GM23338 (cell line): ENCODE measurements around the gene MACROD1.

Source experiments
- EZH2 ChIP-seq: fragments of 200-600 bp; sonication (generic); IDR thresholded peaks from one replicate; pipeline ENCODE4 v1.8.0; 2017; ENCODE audit warnings: antibody characterized with exemption, mild to moderate bottlenecking, low read depth; ENCODE audit not compliant: unreplicated experiment
- EZH2phosphoT487 ChIP-seq: fragments of 200-600 bp; sonication (generic); IDR thresholded peaks from one replicate; pipeline ENCODE4 v1.8.1; 2018; ENCODE audit warnings: antibody characterized with exemption; ENCODE audit not compliant: unreplicated experiment
- JUNB ChIP-seq: IDR thresholded peaks from one replicate; pipeline ENCODE4 v1.6.1; 2016; ENCODE audit warnings: antibody characterized with exemption; ENCODE audit not compliant: unreplicated experiment
- NANOG ChIP-seq: IDR thresholded peaks from 2 replicates; pipeline ENCODE4 v1.6.1; 2016; ENCODE audit warnings: antibody characterized with exemption, borderline replicate concordance
- POLR2AphosphoS5 ChIP-seq: IDR thresholded peaks from 2 replicates; pipeline ENCODE4 v1.6.1; 2016; ENCODE audit warnings: antibody characterized with exemption, low read depth
- ZNF114 ChIP-seq: fragments of 250-450 bp; sonication (Bioruptor Pico); IDR thresholded peaks from 2 replicates; pipeline ENCODE4 v1.5.0; 2020; ENCODE audit warnings: mild to moderate bottlenecking, moderate library complexity
- TF ChIP-seq, protein P1 (sequence below): IDR thresholded peaks from one replicate; pipeline ENCODE4 v1.6.1; 2018; ENCODE audit warnings: antibody characterized with exemption; ENCODE audit not compliant: unreplicated experiment
- TF ChIP-seq, protein P2 (sequence below), 2 experiments: fragments of 200-600 bp in 1 of 2; sonication (generic) in 1 of 2; conservative IDR thresholded peaks; 2 replicates each; pipeline versions ENCODE4 v1.5.1 to v1.6.1; 2016 to 2017; ENCODE audit warnings: antibody characterized with exemption in 2 of 2, low read depth in 2 of 2, mild to moderate bottlenecking in 2 of 2, moderate library complexity in 1 of 2
- TF ChIP-seq, protein P3 (sequence below): IDR thresholded peaks from 2 replicates; pipeline ENCODE4 v1.6.1; 2016; ENCODE audit warnings: antibody characterized with exemption
- TF ChIP-seq, protein P4 (sequence below): fragments of 250-450 bp; sonication (Bioruptor Pico); IDR thresholded peaks from 2 replicates; pipeline ENCODE4 v1.5.0; 2020; ENCODE audit warnings: mild to moderate bottlenecking, moderate library complexity

DNA sequence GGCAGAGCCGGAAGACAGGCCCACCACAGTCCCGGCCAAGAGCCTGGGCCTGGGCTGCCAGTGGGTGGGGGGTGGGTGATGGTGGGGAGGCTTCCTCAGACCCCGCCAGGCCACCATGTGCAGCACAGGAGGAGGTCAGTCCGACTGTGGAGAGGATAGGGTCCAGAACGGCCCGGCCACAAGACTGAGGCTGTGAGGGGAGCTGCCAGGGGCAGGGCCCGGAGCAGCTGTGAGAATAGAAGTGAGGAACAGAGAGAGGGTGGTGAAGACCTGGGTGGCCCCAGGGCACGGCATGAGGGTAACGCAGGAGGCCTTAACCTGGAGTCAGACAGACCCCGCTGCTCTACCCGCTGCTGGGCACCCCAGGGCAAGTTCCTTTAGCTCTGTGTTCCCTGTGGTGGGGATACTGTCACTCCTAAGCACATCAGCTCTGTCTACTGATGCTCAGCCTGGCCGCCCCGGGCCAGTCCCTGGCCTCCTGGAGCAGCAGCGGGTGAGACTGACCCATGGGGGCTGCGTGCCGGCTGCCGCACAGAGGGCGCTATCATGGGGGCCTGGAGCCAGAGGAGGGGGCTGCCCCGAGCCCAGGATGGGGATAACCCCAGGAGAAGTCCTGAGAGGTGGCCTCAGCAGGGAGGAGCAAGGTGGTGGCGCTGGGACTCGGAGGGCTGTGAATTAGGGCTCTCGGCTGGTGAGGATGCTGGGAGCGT, 42.3 kb upstream of the MACROD1 start:
- TF ChIP-seq EZH2: no peak
- TF ChIP-seq, protein P1, sequence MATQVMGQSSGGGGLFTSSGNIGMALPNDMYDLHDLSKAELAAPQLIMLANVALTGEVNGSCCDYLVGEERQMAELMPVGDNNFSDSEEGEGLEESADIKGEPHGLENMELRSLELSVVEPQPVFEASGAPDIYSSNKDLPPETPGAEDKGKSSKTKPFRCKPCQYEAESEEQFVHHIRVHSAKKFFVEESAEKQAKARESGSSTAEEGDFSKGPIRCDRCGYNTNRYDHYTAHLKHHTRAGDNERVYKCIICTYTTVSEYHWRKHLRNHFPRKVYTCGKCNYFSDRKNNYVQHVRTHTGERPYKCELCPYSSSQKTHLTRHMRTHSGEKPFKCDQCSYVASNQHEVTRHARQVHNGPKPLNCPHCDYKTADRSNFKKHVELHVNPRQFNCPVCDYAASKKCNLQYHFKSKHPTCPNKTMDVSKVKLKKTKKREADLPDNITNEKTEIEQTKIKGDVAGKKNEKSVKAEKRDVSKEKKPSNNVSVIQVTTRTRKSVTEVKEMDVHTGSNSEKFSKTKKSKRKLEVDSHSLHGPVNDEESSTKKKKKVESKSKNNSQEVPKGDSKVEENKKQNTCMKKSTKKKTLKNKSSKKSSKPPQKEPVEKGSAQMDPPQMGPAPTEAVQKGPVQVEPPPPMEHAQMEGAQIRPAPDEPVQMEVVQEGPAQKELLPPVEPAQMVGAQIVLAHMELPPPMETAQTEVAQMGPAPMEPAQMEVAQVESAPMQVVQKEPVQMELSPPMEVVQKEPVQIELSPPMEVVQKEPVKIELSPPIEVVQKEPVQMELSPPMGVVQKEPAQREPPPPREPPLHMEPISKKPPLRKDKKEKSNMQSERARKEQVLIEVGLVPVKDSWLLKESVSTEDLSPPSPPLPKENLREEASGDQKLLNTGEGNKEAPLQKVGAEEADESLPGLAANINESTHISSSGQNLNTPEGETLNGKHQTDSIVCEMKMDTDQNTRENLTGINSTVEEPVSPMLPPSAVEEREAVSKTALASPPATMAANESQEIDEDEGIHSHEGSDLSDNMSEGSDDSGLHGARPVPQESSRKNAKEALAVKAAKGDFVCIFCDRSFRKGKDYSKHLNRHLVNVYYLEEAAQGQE: no peak
- TF ChIP-seq, protein P2, sequence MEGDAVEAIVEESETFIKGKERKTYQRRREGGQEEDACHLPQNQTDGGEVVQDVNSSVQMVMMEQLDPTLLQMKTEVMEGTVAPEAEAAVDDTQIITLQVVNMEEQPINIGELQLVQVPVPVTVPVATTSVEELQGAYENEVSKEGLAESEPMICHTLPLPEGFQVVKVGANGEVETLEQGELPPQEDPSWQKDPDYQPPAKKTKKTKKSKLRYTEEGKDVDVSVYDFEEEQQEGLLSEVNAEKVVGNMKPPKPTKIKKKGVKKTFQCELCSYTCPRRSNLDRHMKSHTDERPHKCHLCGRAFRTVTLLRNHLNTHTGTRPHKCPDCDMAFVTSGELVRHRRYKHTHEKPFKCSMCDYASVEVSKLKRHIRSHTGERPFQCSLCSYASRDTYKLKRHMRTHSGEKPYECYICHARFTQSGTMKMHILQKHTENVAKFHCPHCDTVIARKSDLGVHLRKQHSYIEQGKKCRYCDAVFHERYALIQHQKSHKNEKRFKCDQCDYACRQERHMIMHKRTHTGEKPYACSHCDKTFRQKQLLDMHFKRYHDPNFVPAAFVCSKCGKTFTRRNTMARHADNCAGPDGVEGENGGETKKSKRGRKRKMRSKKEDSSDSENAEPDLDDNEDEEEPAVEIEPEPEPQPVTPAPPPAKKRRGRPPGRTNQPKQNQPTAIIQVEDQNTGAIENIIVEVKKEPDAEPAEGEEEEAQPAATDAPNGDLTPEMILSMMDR (conservative IDR thresholded peaks at IDR 0.05; ENCODE audit: low read depth in 2 of 2): 0 out of 4 replicates have a peak, but pooled peaks of 1 of the 2 experiments have one; percentile 4
- TF ChIP-seq, protein P3, sequence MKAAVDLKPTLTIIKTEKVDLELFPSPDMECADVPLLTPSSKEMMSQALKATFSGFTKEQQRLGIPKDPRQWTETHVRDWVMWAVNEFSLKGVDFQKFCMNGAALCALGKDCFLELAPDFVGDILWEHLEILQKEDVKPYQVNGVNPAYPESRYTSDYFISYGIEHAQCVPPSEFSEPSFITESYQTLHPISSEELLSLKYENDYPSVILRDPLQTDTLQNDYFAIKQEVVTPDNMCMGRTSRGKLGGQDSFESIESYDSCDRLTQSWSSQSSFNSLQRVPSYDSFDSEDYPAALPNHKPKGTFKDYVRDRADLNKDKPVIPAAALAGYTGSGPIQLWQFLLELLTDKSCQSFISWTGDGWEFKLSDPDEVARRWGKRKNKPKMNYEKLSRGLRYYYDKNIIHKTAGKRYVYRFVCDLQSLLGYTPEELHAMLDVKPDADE: no peak
- no peak for TF ChIP-seq NANOG
- TF ChIP-seq POLR2AphosphoS5: no peak
- TF ChIP-seq JUNB: no peak
- TF ChIP-seq, protein P4, sequence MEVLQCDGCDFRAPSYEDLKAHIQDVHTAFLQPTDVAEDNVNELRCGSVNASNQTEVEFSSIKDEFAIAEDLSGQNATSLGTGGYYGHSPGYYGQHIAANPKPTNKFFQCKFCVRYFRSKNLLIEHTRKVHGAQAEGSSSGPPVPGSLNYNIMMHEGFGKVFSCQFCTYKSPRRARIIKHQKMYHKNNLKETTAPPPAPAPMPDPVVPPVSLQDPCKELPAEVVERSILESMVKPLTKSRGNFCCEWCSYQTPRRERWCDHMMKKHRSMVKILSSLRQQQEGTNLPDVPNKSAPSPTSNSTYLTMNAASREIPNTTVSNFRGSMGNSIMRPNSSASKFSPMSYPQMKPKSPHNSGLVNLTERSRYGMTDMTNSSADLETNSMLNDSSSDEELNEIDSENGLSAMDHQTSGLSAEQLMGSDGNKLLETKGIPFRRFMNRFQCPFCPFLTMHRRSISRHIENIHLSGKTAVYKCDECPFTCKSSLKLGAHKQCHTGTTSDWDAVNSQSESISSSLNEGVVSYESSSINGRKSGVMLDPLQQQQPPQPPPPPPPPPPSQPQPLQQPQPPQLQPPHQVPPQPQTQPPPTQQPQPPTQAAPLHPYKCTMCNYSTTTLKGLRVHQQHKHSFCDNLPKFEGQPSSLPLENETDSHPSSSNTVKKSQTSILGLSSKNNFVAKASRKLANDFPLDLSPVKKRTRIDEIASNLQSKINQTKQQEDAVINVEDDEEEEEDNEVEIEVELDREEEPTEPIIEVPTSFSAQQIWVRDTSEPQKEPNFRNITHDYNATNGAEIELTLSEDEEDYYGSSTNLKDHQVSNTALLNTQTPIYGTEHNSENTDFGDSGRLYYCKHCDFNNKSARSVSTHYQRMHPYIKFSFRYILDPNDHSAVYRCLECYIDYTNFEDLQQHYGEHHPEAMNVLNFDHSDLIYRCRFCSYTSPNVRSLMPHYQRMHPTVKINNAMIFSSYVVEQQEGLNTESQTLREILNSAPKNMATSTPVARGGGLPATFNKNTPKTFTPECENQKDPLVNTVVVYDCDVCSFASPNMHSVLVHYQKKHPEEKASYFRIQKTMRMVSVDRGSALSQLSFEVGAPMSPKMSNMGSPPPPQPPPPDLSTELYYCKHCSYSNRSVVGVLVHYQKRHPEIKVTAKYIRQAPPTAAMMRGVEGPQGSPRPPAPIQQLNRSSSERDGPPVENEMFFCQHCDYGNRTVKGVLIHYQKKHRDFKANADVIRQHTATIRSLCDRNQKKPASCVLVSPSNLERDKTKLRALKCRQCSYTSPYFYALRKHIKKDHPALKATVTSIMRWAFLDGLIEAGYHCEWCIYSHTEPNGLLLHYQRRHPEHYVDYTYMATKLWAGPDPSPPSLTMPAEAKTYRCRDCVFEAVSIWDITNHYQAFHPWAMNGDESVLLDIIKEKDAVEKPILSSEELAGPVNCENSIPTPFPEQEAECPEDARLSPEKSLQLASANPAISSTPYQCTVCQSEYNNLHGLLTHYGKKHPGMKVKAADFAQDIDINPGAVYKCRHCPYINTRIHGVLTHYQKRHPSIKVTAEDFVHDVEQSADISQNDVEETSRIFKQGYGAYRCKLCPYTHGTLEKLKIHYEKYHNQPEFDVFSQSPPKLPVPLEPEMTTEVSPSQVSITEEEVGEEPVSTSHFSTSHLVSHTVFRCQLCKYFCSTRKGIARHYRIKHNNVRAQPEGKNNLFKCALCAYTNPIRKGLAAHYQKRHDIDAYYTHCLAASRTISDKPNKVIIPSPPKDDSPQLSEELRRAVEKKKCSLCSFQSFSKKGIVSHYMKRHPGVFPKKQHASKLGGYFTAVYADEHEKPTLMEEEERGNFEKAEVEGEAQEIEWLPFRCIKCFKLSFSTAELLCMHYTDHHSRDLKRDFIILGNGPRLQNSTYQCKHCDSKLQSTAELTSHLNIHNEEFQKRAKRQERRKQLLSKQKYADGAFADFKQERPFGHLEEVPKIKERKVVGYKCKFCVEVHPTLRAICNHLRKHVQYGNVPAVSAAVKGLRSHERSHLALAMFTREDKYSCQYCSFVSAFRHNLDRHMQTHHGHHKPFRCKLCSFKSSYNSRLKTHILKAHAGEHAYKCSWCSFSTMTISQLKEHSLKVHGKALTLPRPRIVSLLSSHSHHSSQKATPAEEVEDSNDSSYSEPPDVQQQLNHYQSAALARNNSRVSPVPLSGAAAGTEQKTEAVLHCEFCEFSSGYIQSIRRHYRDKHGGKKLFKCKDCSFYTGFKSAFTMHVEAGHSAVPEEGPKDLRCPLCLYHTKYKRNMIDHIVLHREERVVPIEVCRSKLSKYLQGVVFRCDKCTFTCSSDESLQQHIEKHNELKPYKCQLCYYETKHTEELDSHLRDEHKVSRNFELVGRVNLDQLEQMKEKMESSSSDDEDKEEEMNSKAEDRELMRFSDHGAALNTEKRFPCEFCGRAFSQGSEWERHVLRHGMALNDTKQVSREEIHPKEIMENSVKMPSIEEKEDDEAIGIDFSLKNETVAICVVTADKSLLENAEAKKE (CRISPR knock-in tag): no peak
- no peak for TF ChIP-seq EZH2phosphoT487
- no peak for TF ChIP-seq ZNF114 (CRISPR knock-in tag)
